DND-41 (cell line): ENCODE data around the gene GPC1.
A peak's percentile ranks its signal among the peaks of the same experiment; 100 is the strongest.

ENCODE experiments used
- ATAC-seq: fragments of 200-7000 bp; cut with Tn5 transposase; 3 replicates; pipeline ENCODE4 v1.9.1; 2021; ENCODE audit warnings: low read depth; ENCODE audit not compliant: insufficient read depth
- DNase-seq: peaks from one replicate; pipeline ENCODE4 v3.0.0-alpha.2; 2020
- H2AFZ ChIP-seq: 2 replicates; pipeline ENCODE4 v1.6.0; 2012; ENCODE audit warnings: low read depth, low read length
- H3K27ac ChIP-seq: 2 replicates; pipeline ENCODE4 v1.5.1; 2012; ENCODE audit warnings: low read length, inconsistent platforms
- H3K27me3 ChIP-seq: fragments of 200-600 bp; sonication (generic); 2 replicates; pipeline ENCODE4 v1.6.0; 2012; ENCODE audit warnings: low read length, mild to moderate bottlenecking, inconsistent platforms; ENCODE audit not compliant: insufficient read depth, poor library complexity
- H3K36me3 ChIP-seq: 2 replicates; pipeline ENCODE4 v1.5.1; 2012; ENCODE audit warnings: low read length, inconsistent platforms; ENCODE audit not compliant: insufficient read depth
- H3K4me1 ChIP-seq: 2 replicates; pipeline ENCODE4 v1.5.1; 2012; ENCODE audit warnings: mild to moderate bottlenecking, low read length; ENCODE audit not compliant: insufficient read depth
- H3K4me2 ChIP-seq: 2 replicates; pipeline ENCODE4 v1.6.0; 2012; ENCODE audit warnings: mild to moderate bottlenecking, moderate library complexity, low read length, inconsistent platforms; ENCODE audit not compliant: insufficient read depth
- H3K4me3 ChIP-seq, 2 experiments: fragments of 200-600 bp in 1 of 2; shearing (Covaris generic) in 1 of 2; 2 replicates each; pipeline ENCODE4 v1.5.1; 2012 to 2016; ENCODE audit warnings: inconsistent platforms in 2 of 2, low read length in 2 of 2, mild to moderate bottlenecking in 2 of 2, low read depth in 1 of 2, moderate library complexity in 1 of 2
- H3K79me2 ChIP-seq: 2 replicates; pipeline ENCODE4 v1.6.0; 2012; ENCODE audit warnings: low read length, inconsistent platforms; ENCODE audit not compliant: insufficient read depth
- H3K9ac ChIP-seq: 2 replicates; pipeline ENCODE4 v1.6.0; 2012; ENCODE audit warnings: low read depth, mild to moderate bottlenecking, inconsistent platforms, low read length, moderate library complexity
- H3K9me3 ChIP-seq: 2 replicates; pipeline ENCODE4 v1.5.1; 2012; ENCODE audit warnings: low read length, moderate library complexity, mild to moderate bottlenecking, inconsistent platforms; ENCODE audit not compliant: insufficient read depth, severe bottlenecking
- H4K20me1 ChIP-seq: 2 replicates; pipeline ENCODE4 v1.6.0; 2012; ENCODE audit warnings: low read length; ENCODE audit not compliant: insufficient read depth
- EZH2 ChIP-seq: IDR thresholded peaks from 3 replicates; pipeline ENCODE4 v1.6.1; 2012; ENCODE audit warnings: borderline replicate concordance, low read depth, mild to moderate bottlenecking, moderate library complexity, low read length, inconsistent platforms; ENCODE audit not compliant: severe bottlenecking
- TF ChIP-seq, protein P1 (sequence below): IDR thresholded peaks from 2 replicates; pipeline ENCODE4 v1.5.1; 2012; ENCODE audit warnings: borderline replicate concordance, low read length, moderate library complexity, mild to moderate bottlenecking; ENCODE audit not compliant: poor library complexity, severe bottlenecking; ENCODE audit errors: extremely low read depth

Gene GPC1

DNA sequence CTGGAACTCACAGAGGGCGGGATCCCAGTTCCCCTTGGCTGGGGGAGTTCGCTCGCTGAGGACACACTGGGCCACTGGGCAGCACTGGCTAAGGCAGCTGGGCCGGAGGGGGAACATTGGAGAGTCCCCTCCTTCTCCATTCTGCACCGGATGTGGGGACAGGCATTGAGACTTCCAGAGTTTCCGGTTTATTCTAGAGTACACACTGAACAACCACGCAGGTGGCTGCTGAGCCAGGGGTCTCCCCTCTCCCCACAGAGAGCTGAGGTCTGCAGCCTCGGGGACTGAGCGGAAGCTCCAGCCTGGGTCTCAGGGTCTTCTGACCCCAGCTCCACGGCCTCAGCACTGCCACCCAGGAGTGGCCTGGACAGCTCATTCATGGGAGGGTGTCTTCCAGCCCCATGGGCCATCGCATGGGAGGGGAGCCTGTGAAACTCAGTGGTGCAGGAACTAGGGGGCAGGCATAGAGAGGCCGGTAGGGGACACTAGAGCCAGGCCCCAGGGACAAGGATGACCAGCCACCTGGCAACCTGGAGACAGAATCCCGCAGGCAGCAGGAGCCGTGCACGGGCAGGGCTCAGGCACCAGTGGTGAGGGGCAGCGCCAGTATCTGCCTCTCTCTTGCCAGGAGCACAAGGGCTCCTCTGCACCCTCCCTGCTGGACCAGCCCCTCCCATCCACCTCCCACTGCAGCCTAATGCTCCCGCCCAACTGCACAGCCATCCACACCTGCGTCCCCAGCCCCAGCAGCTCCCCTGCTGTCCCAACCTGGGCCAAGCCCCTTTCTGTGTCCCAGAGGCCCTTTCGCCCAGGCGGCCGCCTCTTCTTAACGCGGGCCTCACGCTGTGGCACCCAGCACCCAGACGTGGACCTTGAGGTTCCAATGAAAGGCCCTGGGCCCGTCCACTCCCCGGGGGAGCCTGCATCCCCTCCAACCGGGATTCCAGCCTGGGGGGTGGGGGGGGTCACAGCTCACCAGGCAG lies 45.1 kb upstream of the GPC1 start:
- DNase-seq (peak; percentile 66), ATAC-seq (peak; percentile 91)
- Histone ChIP-seq H3K79me2 (no peaks in the 10 kb centered on the region), H3K9ac (no peak overlapping the region), H2AFZ (no peak overlapping the region), H3K4me1 (peaks cover 18% of the 10 kb centered on the region), H3K27me3 (no peaks in the 10 kb centered on the region), H3K4me3 (no peak overlapping the region), H3K9me3 (no peaks in the 10 kb centered on the region), H3K4me2 (0 out of 2 replicates have a peak overlapping the region, but pooled peaks have one; percentile 1), H4K20me1 (no peaks in the 10 kb centered on the region), H3K27ac (peak overlapping the region; percentile 60; the same call in 1 of the 2 replicates), H3K36me3 (no peaks in the 10 kb centered on the region)
- TF ChIP-seq EZH2, result no peak
- TF ChIP-seq, protein P1, sequence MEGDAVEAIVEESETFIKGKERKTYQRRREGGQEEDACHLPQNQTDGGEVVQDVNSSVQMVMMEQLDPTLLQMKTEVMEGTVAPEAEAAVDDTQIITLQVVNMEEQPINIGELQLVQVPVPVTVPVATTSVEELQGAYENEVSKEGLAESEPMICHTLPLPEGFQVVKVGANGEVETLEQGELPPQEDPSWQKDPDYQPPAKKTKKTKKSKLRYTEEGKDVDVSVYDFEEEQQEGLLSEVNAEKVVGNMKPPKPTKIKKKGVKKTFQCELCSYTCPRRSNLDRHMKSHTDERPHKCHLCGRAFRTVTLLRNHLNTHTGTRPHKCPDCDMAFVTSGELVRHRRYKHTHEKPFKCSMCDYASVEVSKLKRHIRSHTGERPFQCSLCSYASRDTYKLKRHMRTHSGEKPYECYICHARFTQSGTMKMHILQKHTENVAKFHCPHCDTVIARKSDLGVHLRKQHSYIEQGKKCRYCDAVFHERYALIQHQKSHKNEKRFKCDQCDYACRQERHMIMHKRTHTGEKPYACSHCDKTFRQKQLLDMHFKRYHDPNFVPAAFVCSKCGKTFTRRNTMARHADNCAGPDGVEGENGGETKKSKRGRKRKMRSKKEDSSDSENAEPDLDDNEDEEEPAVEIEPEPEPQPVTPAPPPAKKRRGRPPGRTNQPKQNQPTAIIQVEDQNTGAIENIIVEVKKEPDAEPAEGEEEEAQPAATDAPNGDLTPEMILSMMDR, result no peak

DNA sequence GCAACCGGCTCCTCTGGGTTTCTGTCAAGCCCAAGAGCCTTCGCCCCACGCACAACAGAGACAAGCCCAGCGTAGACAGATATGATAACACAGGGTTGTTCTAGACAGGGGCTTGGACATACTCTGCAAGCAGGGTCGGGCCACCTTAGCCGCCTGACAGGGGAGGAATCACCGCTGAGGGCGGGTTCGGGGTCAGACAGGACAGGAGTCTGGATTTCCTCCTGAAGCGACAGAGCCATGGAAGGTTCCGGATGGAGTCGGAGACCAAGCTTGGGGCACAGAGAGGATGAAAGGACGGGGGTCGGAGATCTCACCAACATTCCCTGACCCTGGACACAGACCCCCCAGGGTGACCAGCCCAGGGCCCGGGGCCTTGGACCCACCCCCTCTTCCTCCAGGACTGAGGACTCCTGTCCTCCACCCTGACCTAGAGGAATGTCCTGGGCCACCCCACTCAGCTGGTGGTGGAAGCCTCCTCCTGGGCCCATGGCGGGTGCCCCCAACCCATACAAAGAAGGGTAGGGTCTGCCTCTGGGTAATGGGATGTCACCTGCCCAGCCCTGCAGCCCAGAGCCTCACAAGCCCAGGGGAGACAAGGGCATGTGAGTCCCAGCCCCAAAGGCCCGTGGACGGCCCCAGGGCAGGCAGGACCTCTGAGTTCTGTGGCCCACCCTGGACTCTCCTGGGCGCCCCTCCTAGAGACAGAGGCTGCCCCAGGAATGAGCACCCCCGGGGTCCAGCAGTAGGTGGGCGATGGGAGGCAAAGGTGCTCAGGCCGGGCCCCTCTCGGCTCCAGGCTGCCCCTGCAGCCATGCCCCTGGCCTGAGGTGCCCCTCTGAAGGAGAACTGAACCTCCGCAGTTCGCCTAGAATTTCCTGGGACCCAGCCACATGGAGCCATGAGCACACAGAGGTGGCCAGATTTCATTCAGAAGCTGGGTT lies 44.1 kb upstream of the GPC1 start:
- no peaks in the 10 kb centered on the region for H3K27me3 ChIP-seq

DNA sequence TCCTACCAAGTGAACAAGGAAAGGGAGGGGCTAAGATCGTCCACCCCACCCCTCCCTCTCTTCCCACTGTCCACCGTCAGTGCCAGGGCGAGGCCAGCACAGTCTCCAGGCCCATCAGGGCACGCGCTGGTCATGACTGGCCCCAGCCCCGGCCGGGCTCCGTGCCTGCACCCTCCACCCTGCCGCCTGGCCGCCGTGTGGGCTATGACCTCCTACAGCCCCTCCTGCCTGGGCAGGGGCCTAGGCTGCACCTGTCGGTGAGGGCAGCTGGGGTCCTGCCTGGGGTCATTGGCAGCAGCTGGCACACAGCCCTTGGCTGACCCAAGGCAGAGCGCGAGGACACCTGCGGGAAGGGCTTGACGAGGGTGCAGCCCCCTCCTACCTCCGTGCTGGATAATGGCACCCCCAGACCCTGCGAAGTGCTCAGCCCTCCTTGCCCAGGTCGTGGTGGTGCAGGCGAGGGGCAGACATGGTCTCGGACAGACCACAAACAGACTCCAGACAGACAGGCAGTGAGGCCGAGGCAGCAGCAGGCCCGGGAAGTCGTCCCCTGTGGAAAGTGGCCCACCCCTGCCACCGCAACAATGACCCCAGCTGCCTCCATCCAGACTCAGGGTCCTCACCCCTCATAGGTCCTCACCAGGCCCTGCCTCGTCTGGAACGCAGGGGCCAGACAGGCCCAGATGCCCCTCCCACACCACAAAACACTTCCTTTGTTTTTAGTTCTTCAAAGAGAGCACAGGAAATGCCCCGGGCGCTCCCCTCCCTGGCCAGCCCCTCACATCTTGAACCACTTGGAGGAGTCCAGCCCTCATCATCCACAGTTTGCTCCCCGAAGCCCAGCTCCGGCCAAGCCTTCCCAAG lies 43.1 kb upstream of the GPC1 start:
- Histone ChIP-seq H3K4me2 (no peak overlapping the region), H3K27ac (no peak overlapping the region)

More for the DNA sequence above, 44.1 kb upstream of the GPC1 start:
- no peaks in the 10 kb centered on the region for H4K20me1 ChIP-seq
- H3K9ac ChIP-seq, result no peak overlapping the region
- H3K4me3 ChIP-seq, result no peak overlapping the region
- no peaks in the 10 kb centered on the region for H3K9me3 ChIP-seq
- H3K4me1 ChIP-seq, result peaks cover 18% of the 10 kb centered on the region
- no peak overlapping the region for H3K27ac ChIP-seq
- no peaks in the 10 kb centered on the region for H3K79me2 ChIP-seq
- no peak overlapping the region for H3K4me2 ChIP-seq
- H3K36me3 ChIP-seq, result no peaks in the 10 kb centered on the region
- ATAC-seq (no peak), DNase-seq (no peak)
- H2AFZ ChIP-seq, result no peak overlapping the region
- no peak for TF ChIP-seq EZH2
- TF ChIP-seq, protein P1, result no peak

More for the DNA sequence above, 43.1 kb upstream of the GPC1 start:
- H3K4me3 ChIP-seq, result no peak overlapping the region
- H3K4me1 ChIP-seq, result peaks cover 18% of the 10 kb centered on the region
- H2AFZ ChIP-seq, result no peak overlapping the region
- no peak overlapping the region for H3K9ac ChIP-seq
- ATAC-seq (no peak), DNase-seq (no peak)
- no peaks in the 10 kb centered on the region for H3K9me3 ChIP-seq
- H3K27me3 ChIP-seq, result no peaks in the 10 kb centered on the region
- H3K79me2 ChIP-seq, result no peaks in the 10 kb centered on the region
- no peaks in the 10 kb centered on the region for H3K36me3 ChIP-seq
- H4K20me1 ChIP-seq, result no peaks in the 10 kb centered on the region
- no peak for TF ChIP-seq EZH2
- TF ChIP-seq, protein P1, result no peak
